Measurements from ENCODE around the gene PWWP2B.
"Not testable (repeated sequence)": the region's sequence is repeated elsewhere in the genome, so short reads cannot be mapped to it uniquely, and the experiment has no call there.

The PWWP2B gene

GRCh38 chr10:132363921-132364593 is 32.9 kb upstream of the PWWP2B start:
- no peak for DNase-seq

- no peak for DNase-seq
These were observed 32.4 kb upstream of the PWWP2B start for GRCh38 chr10:132364594-132364970.

- no peak for DNase-seq
These were observed 31.9 kb upstream of the PWWP2B start for GRCh38 chr10:132365102-132365501.

- DNase-seq = no peak
These were observed 31.0 kb upstream of the PWWP2B start for GRCh38 chr10:132366006-132366405.

GRCh38 chr10:132366499-132366898 is 30.5 kb upstream of the PWWP2B start:
- DNase-seq = no peak

- DNase-seq = no peak
These were observed 28.6 kb upstream of the PWWP2B start for GRCh38 chr10:132368391-132368790.

- DNase-seq = no peak
These were observed 27.9 kb upstream of the PWWP2B start for GRCh38 chr10:132368881-132369635.

- DNase-seq = no peak
These were observed 27.3 kb upstream of the PWWP2B start for GRCh38 chr10:132369636-132370185.

- DNase-seq = no peak
These were observed 26.3 kb upstream of the PWWP2B start for GRCh38 chr10:132370426-132371340.

- DNase-seq = no peak
These were observed 25.3 kb upstream of the PWWP2B start for GRCh38 chr10:132371641-132372081.

GRCh38 chr10:132372516-132373095 is 24.4 kb upstream of the PWWP2B start:
- no peak for DNase-seq

GRCh38 chr10:132373241-132373955 is 23.6 kb upstream of the PWWP2B start:
- DNase-seq = no peak

GRCh38 chr10:132374176-132374575 is 22.8 kb upstream of the PWWP2B start:
- DNase-seq = no peak

GRCh38 chr10:132374612-132375011 is 22.4 kb upstream of the PWWP2B start:
- no peak for DNase-seq

GRCh38 chr10:132375116-132375794 is 21.7 kb upstream of the PWWP2B start:
- no peak for DNase-seq

GRCh38 chr10:132375795-132376297 is 21.2 kb upstream of the PWWP2B start:
- DNase-seq = no peak

GRCh38 chr10:132376394-132376851 is 20.6 kb upstream of the PWWP2B start:
- no peak for DNase-seq

GRCh38 chr10:132377326-132377725 is 19.7 kb upstream of the PWWP2B start:
- DNase-seq = no peak

GRCh38 chr10:132379026-132379425 is 18.0 kb upstream of the PWWP2B start:
- DNase-seq = not testable (repeated sequence)

GRCh38 chr10:132380986-132381385 is 16.0 kb upstream of the PWWP2B start:
- not testable (repeated sequence) for DNase-seq

GRCh38 chr10:132381741-132382140 is 15.3 kb upstream of the PWWP2B start:
- no peak for DNase-seq

Data from cerebellar nuclear complex (tissue), 1 donor.